ENCODE results near the gene BCAM.

DNA sequence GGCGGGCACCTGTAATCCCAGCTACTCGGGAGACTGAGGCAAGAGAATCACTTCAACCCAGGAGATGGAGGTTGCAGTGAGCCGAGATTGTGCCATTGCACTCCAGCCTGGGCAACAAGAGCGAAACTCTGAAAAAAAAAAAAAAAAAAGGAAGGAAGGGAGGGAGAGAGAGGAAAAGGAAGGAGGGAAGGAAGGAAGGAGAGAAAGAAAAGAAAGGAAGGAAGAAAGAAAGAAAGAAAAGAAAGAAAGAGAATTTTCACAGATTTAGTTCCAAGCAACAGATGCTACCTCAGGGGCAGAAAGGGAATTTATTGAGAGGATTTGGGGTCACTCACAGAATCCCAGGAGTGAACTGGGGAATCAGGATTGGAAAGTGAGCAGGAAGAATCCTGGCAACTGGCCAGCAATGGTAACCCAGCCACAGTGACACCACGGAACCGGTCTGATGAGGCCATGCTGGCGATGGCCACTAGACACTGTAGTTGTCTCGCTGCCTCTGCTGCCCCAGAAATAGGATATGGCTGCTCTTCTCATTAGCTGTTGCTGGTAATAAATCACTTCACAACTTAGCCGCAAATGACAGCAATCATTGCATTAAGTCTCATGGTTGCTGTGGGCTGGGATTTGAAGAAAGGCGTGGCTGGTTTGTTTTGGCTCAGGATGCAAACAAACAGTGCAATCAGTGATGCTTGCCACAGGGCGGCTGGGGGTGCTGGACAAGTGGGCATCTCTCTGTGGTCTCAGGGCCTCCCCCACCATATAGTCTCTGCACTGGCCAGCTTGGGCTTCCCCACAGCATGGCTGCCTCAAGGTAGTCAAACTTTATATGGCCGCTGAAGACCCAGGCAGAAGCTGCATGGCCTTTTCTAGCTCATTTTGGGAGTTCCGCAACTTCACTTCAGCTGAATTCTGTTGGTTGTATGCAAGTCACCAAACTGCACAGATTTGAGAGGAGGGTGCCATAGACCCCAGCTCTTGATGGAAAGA is 5.2 kb upstream of the BCAM start:
- TF ChIP-seq CTCF (conservative IDR thresholded peaks at IDR 0.05; ENCODE audit: low read length) (no peak), EZH2phosphoT487 (IDR thresholded peaks at IDR 0.05; ENCODE audit: borderline replicate concordance, low read depth, low read length) (no peak)
